GM20000 (cell line): ENCODE results near the gene SEMA6B.

ENCODE experiments used
- DNase-seq: peaks from one replicate; pipeline ENCODE4 v3.0.0; 2012; ENCODE audit warnings: low spot score
- CTCF ChIP-seq: IDR thresholded peaks from 2 replicates; pipeline ENCODE4 v1.5.1; 2012; ENCODE audit warnings: mild to moderate bottlenecking, control low read depth; ENCODE audit errors: extremely low read depth, missing control alignments

Gene SEMA6B

GRCh38 chr19:4556597-4557127, 2.8 kb downstream of the SEMA6B start:
- DNase-seq: no peak
- TF ChIP-seq CTCF: no peak

GRCh38 chr19:4555657-4556561, 3.6 kb downstream of the SEMA6B start:
- DNase-seq: no peak
- TF ChIP-seq CTCF: no peak

- no peak for TF ChIP-seq CTCF
- DNase-seq: no peak
These were observed 4.8 kb downstream of the SEMA6B start for GRCh38 chr19:4554717-4555116.

GRCh38 chr19:4553775-4554174, 5.7 kb downstream of the SEMA6B start:
- no peak for DNase-seq
- no peak for TF ChIP-seq CTCF

GRCh38 chr19:4553092-4553695, 6.3 kb downstream of the SEMA6B start:
- no peak for TF ChIP-seq CTCF
- no peak for DNase-seq

GRCh38 chr19:4552525-4552819, 7.0 kb downstream of the SEMA6B start:
- no peak for TF ChIP-seq CTCF
- DNase-seq: no peak

- DNase-seq: no peak
- TF ChIP-seq CTCF: no peak
These were observed 8.9 kb downstream of the SEMA6B start for GRCh38 chr19:4550479-4551050.
